ENCODE measurements around the gene TMED8.
A peak's percentile ranks its signal among the peaks of the same experiment; 100 is the strongest.

- peak in 2 of 6 experiments; percentile 11 to 21 for TF ChIP-seq CTCF (IDR thresholded peaks at IDR 0.05)
- TF ChIP-seq POLR2A (IDR thresholded peaks at IDR 0.05): no peak
These were observed 32.2 kb upstream of the TMED8 start for GRCh38 chr14:77409131-77409533.

Measured in adrenal gland (tissue), 5 donors.